Measurements from ENCODE around the gene VSX2.

VSX2 gene

GRCh38 chr14:74312161-74312560, 72.9 kb downstream of the VSX2 start:
- TF ChIP-seq CTCF (conservative IDR thresholded peaks at IDR 0.05; ENCODE audit: low read length) = no peak
- no peak overlapping the region for H3K4me3 ChIP-seq (ENCODE audit: low read length)
- DNase-seq (ENCODE audit: low read depth) = no peak
